HG02885 (cell line): ENCODE data around the gene TEKT3.

ENCODE experiments used
- ATAC-seq: cut with Tn5 transposase; IDR thresholded peaks from one replicate; pipeline ENCODE4 v1.9.1; 2021; ENCODE audit warnings: mild to moderate bottlenecking; ENCODE audit not compliant: unreplicated experiment, poor library complexity

Gene TEKT3

DNA sequence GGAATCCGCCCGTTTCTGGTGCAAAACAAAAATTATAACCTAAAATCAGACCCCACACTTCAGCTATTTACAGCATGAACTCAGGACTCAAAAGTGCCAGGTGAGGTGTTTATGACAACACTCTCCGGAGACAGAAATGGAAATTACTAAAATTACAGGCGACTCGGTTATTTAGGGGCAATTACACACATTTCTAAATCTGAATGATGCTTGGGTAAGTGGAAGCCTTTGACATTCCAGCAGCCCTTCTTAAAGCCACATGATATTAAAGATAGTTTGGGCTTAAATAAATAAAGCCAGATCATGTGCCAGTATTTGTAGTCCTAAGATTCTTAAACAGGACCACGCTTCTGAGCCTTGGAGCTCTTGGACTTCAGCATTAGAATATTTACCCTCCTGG is 39.6 kb downstream of the TEKT3 start:
- no peak for ATAC-seq

DNA sequence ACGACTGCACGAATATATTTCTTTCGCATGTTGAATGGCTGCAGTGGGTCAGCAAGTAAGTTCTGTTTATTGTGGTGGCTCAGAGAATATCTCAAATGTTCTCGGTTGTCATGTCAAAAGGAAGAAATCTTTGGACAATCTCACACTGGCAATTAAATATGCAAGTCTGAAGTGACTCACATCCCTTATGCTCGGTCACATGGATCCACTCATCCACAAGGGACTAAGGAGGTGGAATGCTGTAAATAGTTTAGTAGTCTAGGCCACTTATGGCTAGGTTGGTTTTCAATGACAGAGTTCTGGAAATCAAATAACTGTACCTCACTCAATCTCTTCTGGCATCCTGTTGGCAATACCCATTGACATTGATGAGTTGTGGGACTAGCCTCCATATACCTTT is 43.2 kb downstream of the TEKT3 start:
- no peak for ATAC-seq

DNA sequence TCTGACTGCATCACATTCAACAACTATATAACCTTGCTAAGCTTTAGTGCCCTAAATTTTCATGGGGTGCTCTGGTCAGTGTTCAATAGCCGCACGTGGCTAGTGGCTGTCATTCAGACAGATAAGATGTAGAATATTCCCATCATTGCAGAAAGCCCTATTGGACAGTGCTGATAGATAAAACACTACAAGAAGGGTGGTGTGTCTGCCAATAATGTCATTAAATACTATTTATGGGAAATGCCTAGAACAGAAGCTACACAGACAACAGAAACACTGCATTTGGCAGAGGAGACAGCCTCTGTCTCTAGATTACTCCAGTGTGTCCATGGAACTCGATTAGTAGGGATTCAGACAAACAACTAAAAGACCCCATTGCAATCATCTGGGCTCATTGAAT is 47.8 kb downstream of the TEKT3 start:
- ATAC-seq: no peak

DNA sequence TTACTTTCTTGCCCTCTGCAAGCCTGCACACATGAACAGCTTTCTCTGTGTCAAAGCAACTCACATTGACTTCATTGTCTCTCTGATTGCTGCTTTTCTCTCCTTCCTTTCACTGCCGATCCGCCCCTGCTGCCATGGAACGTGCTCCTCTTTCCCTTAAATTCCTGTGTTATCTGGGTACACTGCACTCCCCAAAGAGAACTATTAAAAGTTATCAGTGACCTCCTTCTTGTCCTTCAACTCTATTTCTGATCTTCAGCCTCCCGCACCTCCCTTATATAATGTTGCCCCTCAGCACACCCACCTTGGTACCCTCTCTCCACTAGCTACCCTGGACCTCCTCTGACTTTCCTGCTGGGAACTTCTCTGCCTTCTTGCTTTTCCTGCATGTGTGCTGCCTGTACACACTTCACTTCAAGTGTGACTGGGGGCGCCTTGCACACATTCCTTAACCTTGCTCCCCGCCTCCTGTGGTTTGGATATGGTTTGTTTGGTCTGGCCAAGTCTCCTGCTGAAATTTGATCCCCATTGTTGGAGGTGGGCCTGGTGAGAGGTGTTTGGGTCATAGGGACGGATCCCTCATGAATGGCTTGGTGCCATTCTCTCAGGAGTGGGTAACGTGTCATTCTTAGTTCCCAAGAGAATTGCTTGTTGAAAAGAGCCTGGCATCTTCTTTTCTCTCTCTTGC is 49.6 kb downstream of the TEKT3 start:
- ATAC-seq: no peak

DNA sequence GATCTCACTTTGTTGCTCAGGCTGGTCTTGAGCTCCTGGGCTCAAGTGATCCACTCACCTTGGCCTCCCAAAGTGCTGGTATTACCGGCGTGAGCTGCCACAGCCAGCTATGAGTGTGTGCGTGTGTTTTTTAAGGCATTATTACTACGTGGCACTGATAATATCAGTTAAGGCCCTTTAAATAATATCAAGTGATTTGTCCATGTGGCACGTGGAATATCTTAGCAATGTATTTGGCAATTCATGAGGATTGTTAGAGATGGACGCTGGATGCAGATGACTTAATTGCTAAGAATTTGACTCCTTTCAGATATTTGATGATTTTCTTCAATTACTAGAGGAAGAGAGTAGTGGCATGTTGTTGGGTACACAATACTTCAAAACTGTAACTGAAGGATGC is 50.8 kb downstream of the TEKT3 start:
- no peak for ATAC-seq

DNA sequence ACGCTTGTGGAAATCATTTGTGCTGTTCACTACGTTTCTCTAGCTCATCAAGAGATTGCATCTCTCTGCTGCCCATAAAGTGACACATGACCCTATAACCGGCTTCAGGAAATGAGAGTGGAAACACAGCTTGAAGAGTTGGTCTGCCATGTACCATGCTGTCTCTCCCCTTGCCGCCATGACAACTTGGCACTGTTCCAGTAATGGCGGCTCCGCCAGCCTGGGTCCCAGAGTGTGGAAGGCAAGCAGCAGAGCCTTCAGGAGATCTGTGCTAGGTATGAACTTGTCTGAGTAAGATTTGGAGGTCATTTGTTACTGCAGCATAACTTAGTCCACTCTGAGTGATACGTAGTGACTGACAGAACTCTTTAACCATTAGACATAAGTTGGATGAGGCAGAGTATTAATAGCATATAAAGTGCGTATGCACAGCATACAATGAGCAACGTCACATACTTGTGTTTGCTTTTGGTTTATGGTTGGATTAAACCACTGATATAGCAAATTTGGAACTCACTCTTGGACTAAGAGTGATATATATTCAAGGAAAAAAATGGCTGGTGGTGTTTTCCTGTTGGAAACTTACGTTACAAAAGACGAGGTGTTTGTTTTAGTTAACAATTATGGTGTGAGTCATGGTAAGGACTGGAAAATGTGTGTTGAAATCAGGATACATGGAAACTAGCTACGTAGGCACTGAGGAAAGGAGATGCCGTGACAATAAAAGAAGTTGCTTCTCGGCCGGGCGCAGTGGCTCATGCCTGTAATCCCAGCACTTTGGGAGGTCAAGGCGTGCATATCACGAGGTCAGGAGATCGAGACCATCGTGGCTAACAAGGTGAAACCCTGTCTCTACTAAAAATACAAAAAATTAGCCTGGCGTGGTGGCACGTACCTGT is 51.9 kb downstream of the TEKT3 start:
- ATAC-seq: no peak

DNA sequence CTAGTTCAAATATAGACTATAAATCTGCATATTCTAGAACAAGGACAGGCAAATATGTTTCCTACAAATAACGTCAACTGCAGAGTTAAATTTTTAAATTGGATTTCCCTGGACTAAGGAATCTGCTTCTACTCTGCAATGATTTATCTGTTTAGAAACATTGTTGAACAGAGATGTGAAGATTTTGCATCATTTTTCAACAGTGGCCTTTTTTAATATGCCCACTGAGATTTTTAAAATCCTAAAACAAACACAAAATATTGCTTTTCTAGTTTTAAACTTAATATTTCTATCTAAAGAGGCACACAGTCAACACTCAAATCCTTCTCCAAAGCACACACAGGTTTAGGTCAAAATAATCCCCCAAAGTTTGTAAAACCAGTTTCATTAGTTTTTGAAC is 52.5 kb downstream of the TEKT3 start:
- ATAC-seq: no peak

DNA sequence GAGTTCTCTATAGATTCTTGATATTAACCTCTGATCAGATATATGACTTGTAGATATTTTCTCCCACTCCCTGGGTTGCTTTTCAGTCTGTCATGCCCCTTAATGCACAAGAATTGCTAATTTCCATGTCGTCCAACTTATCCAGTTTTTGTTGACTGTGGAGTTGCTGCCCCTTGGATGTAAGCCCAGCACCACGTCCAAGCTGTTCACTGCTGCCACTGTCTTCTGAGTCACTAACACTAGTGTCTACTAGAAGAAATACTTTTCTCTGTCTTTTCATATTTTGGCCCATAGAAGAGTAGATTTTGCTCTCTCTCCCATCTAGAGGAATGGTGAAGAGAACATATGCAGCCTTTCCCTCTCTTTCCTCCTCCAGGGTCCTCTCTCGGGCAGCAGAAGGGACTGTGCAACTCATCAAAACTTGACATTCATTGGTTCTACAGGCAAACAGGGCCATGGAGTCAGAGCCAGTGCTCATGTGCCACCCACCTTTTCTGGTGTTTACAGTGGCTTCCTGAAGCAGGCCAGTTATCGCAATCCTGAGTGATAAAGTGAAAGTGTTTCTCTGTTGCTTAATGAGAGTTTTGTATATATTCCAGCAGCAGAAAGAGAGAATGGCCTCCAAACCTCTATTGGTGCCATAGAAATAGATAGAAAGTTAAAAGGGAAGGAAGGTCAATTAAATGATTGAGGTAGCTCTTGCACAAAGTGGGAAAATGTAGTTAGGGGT is 53.7 kb downstream of the TEKT3 start:
- ATAC-seq: no peak

DNA sequence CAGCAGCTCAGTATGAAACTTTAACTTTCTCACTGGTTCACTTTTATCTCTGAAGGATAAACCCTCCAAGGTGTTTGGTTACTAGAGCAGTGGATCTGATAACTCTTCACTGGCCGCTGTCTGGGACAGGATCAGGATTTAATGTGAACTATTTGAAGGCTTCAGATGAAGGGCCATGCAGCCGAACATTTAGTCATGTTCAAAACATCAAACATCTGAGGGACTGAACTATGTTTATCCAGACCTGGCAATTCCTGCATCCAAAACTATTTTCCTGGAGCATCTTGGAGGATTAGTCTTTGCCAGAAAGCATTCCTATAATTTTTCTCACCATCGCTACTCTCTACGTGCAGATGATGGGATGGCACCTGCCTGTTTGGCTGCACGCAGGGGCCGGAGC is 55.9 kb downstream of the TEKT3 start:
- ATAC-seq: no peak

DNA sequence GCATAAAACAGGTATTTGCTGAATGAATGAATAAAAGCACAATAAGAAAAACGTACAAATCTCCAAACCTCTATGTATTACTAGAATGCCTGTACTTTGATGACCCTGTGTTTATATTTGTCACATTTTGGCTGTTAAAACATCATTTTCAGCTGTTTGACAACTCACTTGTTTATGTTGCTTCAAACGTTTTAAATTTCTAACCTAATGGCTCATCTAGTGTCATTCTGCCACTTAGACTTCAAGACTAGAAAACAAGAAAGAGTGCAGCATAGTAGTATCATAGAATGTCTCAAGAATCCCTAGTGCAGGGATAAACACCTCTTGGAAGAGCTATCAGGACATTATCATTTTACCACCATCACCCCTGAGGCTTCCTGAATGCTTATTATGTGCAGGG is 56.9 kb downstream of the TEKT3 start:
- ATAC-seq: no peak

DNA sequence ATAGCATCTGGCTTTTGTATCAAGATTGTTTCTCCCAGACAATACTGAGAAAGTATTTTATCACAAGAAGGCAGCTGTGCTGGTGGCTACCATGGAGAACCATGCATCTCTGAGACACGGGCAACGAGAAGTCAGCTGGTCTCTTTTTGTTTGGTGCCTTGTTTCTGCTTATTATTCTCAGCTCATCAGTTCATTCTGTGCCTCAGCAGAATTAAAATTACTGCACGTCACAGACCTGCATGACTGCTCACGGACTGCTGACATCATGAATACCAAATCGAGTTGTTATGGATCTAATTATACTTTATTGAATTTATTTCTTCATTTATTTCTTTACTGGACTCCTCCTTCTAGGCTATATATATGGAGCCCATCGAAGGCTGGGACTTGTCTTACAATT is 57.3 kb downstream of the TEKT3 start:
- no peak for ATAC-seq

DNA sequence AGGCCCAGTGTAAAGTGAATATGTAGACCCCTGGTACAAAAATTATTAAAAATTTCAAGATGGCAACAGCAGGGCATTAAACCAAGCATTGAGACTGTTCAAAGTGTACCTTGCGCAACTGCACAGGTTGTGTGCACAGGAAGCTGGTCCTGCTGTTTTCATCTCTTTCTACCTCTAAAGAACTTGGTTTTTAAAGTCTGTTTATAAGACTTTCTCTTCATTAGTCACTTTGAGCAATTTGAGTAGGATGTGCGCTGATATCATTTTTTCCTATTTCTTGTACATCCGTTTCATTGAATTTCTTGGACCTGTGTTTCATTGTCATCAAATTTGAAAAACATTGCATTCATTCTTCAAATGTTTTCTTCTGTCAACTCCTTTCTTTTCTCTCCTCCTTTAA is 59.5 kb downstream of the TEKT3 start:
- no peak for ATAC-seq

DNA sequence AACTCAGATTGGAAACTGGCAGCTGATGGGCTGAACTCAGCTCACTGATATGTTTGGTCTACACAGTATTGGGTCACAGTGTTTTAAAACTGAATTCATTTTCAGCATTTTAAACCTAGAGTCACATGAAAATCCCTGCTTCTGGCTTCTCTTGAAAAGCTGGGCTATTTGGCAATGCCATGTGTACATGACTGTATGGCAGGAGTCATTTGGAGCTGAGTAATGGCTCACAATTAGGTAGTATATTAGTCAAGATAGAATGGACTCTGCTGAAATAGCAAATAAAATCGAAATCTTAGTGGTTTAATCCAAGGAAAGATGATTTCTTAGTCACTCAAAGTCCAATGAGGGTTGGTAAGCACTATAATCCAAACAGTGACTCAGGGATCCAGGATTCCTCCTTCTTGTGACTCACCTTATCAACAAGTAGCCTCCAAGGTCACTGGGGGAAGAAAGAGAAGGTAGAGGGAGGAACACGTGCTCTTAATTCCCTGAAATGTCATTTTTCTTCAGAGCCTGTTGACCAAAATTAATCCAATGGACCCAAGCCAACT is 62.4 kb downstream of the TEKT3 start:
- ATAC-seq: no peak

DNA sequence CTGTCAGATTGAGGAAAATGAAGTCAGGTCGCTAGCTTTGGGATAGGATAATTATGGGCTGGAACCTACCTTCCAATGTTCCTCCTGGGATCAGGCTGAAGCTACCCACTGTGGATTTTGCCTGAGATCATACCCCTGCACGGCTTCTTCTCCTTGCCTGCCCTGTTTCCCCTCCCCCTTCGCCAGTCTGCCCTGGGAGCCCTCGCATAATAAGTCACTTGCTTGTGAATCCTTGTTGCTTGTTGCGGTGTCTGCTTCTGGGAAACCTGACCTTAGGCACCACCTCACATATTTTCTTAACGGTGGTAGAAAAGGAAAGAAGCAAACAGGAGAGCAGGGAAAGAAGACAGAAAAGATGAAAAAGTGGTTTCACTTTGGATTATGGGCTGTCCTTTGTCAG is 63.0 kb downstream of the TEKT3 start:
- no peak for ATAC-seq

DNA sequence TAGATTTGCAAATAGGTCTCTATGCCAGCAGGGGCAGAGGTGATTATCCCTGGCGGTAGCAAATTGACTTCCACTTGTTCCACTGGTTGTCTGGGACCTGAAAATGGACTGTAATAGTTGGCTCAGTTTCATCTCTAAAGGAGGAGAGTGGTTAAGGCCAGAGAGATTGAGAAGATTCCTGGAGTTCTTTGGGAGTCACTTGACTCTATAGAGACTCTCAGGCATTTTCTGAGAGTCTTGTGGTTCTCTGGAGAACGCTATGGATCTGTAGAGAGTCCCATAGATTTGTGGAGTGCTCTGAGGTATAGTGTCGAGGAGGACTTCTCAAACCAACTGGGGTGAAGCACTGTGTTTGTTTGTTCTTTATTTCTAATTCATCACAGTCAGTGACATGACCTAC is 67.4 kb downstream of the TEKT3 start:
- ATAC-seq: no peak

DNA sequence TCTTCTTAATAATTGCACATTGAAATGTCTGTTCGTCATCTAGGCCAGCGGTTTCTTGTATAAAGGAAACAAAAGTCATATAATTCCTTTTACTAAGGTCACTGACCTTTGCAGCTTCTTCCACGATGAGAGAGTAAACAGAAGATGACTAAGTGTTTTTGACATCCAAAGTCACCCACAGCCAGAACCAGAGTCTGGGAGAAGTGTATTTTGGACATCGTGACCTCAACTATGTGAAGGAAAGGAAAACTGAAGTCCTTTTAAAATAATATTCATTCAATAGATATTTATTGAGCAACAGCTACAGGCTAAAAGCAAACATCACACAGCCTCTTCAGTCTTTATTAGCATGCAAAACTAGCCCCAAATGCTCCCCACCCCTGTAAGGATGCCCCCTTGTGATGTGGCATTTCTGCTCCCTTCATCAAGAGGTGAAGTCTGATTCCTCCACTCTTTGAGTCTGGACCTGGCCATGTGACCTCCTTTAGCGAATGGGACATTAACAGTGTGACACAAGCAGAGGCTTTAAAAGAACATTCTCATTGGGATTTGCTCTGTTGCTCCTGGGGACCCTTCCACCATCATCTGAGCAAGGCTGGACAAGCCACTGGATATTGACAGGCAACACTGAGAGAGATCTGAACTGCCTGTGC is 68.1 kb downstream of the TEKT3 start:
- ATAC-seq: no peak

DNA sequence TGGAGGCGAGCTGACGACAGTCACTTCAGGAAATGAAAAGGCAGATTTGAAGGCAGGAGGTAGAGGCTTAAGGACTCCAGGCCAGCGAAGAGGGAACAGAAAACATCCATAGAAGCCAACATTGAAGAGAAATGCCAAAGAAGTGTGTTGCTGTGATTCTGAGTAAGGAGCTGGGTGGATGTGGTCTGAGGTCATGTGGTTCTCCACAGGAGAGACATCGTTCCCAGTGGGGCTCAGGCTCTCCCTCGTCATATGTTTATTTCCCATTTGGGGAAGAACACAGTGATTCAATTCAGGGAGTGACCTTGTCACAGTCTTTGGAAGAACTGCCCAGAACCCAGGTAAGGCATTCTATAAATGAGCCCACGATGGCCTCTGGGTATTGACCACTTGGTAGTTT is 69.7 kb downstream of the TEKT3 start:
- no peak for ATAC-seq

DNA sequence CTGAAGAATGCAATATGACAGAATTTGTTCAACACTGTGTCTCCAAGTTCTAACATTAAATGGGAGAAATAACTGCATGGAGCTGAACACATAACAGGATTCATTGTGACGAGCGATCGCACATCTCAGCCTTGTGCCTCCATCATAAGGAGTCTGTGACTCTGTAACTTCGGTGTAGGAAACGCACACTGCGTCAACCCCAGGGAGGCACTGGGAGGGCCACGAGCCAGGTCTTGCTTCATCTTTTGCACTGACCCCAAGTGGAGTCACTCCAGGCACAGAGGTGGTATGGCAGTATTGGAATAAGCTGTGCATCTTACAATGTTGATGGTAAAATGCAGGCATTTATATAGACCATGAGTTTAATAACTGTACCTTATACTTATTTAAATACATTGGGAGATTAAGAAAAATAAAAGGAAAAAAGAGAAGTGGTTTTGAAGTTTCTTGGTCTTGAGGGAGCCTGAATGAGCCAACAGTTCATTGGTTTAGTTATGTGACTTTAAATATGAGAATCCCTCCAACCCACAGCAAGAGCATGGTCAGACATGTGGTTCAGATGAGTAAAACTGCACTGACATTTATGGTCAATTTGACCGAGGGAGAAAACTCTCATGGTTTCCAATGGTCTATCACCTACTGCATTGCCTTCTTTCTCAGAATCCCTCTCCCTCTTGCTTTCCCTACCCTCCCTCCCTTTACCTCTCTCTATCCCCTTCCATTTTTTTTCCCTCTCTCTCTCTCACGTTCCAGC is 70.6 kb downstream of the TEKT3 start:
- ATAC-seq: no peak

DNA sequence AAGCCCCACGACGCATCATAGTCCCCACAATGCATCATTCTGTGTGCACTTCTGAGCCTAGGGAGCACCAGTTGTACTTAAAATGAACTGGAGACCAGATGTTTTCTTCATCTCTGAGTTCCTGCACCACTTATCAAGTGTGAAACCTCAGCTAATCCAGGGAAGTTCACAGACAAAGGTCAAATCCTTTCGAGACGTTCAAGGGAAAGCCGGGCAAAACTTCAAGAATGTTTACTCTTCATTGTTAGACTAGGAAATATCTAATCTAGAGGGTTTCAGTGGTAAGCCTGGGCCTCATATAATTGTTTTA is 71.7 kb downstream of the TEKT3 start:
- ATAC-seq: no peak
